ENCODE data around the gene ARID1A. TPM values are rescaled to one million over a fixed set of nuclear protein-coding genes. Genes with fewer than 3 reads are reported as not detected.

ARID1A gene
- total RNA-seq, 4 donors from 2014 or later, result 43.4 to 72.0 (median 53.1) TPM

- peaks cover 27 to 51% (median 34%) of the 10 kb centered on the region in 4 donors for H3K4me1 ChIP-seq
- no peaks in the 10 kb centered on the region for H3K9me3 ChIP-seq
- in situ Hi-C loops (cut with MboI; ENCODE audit: low pct_ligation_motif_present in 1 of 4, low pct_unique_long_range_greater_than_20kb in 1 of 4, low sequenced_read_pairs in 3 of 4) (no loop called here), intact Hi-C loops (cut with DNase I; ENCODE audit: low total_unique reads) (no loop called here)
- H3K36me3 ChIP-seq, result peaks cover 0 to 5% (median 1%) of the 10 kb centered on the region in 4 donors
- no peaks in the 10 kb centered on the region for H3K27me3 ChIP-seq
- TF ChIP-seq EP300 (IDR thresholded peaks at IDR 0.05; ENCODE audit: low read depth) (no peak), CTCF (IDR thresholded peaks at IDR 0.05) (no peak), POLR2A (IDR thresholded peaks at IDR 0.05) (no peak), POLR2AphosphoS5 (IDR thresholded peaks at IDR 0.05) (no peak)
- 36 to 43% methylated on average over 6 to 11 of the region's 11 CpGs for WGBS, 2 donors (ENCODE audit: low coverage in 1 of 2)
- H3K27ac ChIP-seq, result peak overlapping the region; percentile 82 to 86 (median 84)
- DNase-seq, result no peak
- H3K4me3 ChIP-seq, result peak overlapping the region in 3 of 4 donors; percentile 74 to 88 (median 75)
These were observed 131.8 kb downstream of the ARID1A start for GRCh38 chr1:26827663-26828062.

- Histone ChIP-seq H3K36me3 (peaks cover 0 to 13% (median 6%) of the 10 kb centered on the region in 4 donors), H3K27ac (peak overlapping the region; percentile 12 to 86 (median 84)), H3K27me3 (no peaks in the 10 kb centered on the region), H3K4me3 (peak overlapping the region in 1 of 4 donors; percentile 88), H3K4me1 (peaks cover 27 to 57% (median 34%) of the 10 kb centered on the region in 4 donors), H3K9me3 (no peaks in the 10 kb centered on the region)
- peak; percentile 50 for DNase-seq
- intact Hi-C loops (cut with DNase I; ENCODE audit: low total_unique reads) (no loop called here), in situ Hi-C loops (cut with MboI; ENCODE audit: low pct_ligation_motif_present in 1 of 4, low pct_unique_long_range_greater_than_20kb in 1 of 4, low sequenced_read_pairs in 3 of 4) (no loop called here)
- 55 to 86% methylated on average over 1 to 4 of the region's 4 CpGs for WGBS, 2 donors (ENCODE audit: low coverage in 1 of 2)
- TF ChIP-seq POLR2A (IDR thresholded peaks at IDR 0.05), result no peak
- no peak for TF ChIP-seq EP300 (IDR thresholded peaks at IDR 0.05; ENCODE audit: low read depth)
- TF ChIP-seq CTCF (IDR thresholded peaks at IDR 0.05), result no peak
- no peak for TF ChIP-seq POLR2AphosphoS5 (IDR thresholded peaks at IDR 0.05)
These were observed 132.7 kb downstream of the ARID1A start for GRCh38 chr1:26828411-26828991.

GRCh38 chr1:26829184-26829911 lies 133.5 kb downstream of the ARID1A start:
- no peak overlapping the region for H3K4me3 ChIP-seq
- H3K27me3 ChIP-seq, result no peaks in the 10 kb centered on the region
- peaks cover 26 to 55% (median 34%) of the 10 kb centered on the region in 4 donors for H3K4me1 ChIP-seq
- WGBS, 2 donors (ENCODE audit: low coverage in 1 of 2), result 83 to 100% methylated on average over 3 to 6 of the region's 6 CpGs
- no peaks in the 10 kb centered on the region for H3K9me3 ChIP-seq
- H3K27ac ChIP-seq, result peak overlapping the region in 3 of 4 donors; percentile 12 to 86 (median 84)
- no peak for DNase-seq
- intact Hi-C loops (cut with DNase I; ENCODE audit: low total_unique reads) (no loop called here), in situ Hi-C loops (cut with MboI; ENCODE audit: low pct_ligation_motif_present in 1 of 4, low pct_unique_long_range_greater_than_20kb in 1 of 4, low sequenced_read_pairs in 3 of 4) (no loop called here)
- no peak for TF ChIP-seq EP300 (IDR thresholded peaks at IDR 0.05; ENCODE audit: low read depth)
- no peak for TF ChIP-seq POLR2A (IDR thresholded peaks at IDR 0.05)
- TF ChIP-seq POLR2AphosphoS5 (IDR thresholded peaks at IDR 0.05), result no peak
- H3K36me3 ChIP-seq, result peaks cover 0 to 19% (median 8%) of the 10 kb centered on the region in 4 donors

- no peak for DNase-seq
- WGBS, 2 donors (ENCODE audit: low coverage in 1 of 2), result 87 to 93% methylated on average over 3 of the region's 3 CpGs
These were observed 135.2 kb downstream of the ARID1A start for GRCh38 chr1:26831059-26831458.

More at GRCh38 chr1:26831059-26831458, 135.2 kb downstream of the ARID1A start:
- TF ChIP-seq POLR2A (IDR thresholded peaks at IDR 0.05) (no peak), EP300 (IDR thresholded peaks at IDR 0.05; ENCODE audit: low read depth) (no peak), POLR2AphosphoS5 (IDR thresholded peaks at IDR 0.05) (no peak), CTCF (IDR thresholded peaks at IDR 0.05) (no peak)
- Histone ChIP-seq H3K27ac (no peak overlapping the region), H3K4me3 (no peak overlapping the region), H3K27me3 (no peaks in the 10 kb centered on the region), H3K4me1 (peaks cover 9 to 38% (median 22%) of the 10 kb centered on the region in 4 donors), H3K9me3 (no peaks in the 10 kb centered on the region), H3K36me3 (peaks cover 0 to 19% (median 8%) of the 10 kb centered on the region in 4 donors)
- in situ Hi-C loops (cut with MboI; ENCODE audit: low pct_ligation_motif_present in 1 of 4, low pct_unique_long_range_greater_than_20kb in 1 of 4, low sequenced_read_pairs in 3 of 4), result no loop called here
- intact Hi-C loops (cut with DNase I; ENCODE audit: low total_unique reads), result no loop called here

Small RNA genes lying within 50 kb of the gene (small RNA-seq; reads per million reads assigned to genes)
- 0 reads per million in 4 donors for gene AL627082.1
- 0 reads per million in 4 donors for gene RN7SL165P

Other genes starting within 250 kb of the ARID1A start
- gene HMGN2, start 223.6 kb upstream of the ARID1A start, total RNA-seq, result 100 to 1,000 TPM in 3 of 4 donors, 10 to 100 TPM in 1; 58.7 to 194 (median 165) TPM
- 100 to 1,000 TPM; 153 to 202 (median 174) TPM for gene RPS6KA1, start 166.3 kb upstream of the ARID1A start, total RNA-seq
- gene PIGV, start 91.9 kb downstream of the ARID1A start, total RNA-seq, result 10 to 100 TPM; 16.1 to 32.2 (median 24.2) TPM
- 10 to 100 TPM in 3 of 4 donors, 1 to 10 TPM in 1; 4.4 to 37.3 (median 28.0) TPM for gene ZDHHC18, start 130.7 kb downstream of the ARID1A start, total RNA-seq
- 100 to 1,000 TPM in 3 of 4 donors, 10 to 100 TPM in 1; 50.2 to 197 (median 163) TPM for gene SFN, start 167.1 kb downstream of the ARID1A start, total RNA-seq
- gene GPN2, start 194.3 kb downstream of the ARID1A start, total RNA-seq, result 10 to 100 TPM; 14.7 to 75.2 (median 28.7) TPM
- 10 to 100 TPM in 2 of 4 donors, 1 to 10 TPM in 2; 3.2 to 35.9 (median 10.7) TPM for gene GPATCH3, start 204.5 kb downstream of the ARID1A start, total RNA-seq
- 1 to 10 TPM in 1 of 4 donors, under 1 TPM in 1, not detected in 2; 0.95 to 2.7 TPM for gene NR0B2, start 218.0 kb downstream of the ARID1A start, total RNA-seq
- 10 to 100 TPM; 10.8 to 39.9 (median 27.6) TPM for gene NUDC, start 225.7 kb downstream of the ARID1A start, total RNA-seq